Keratinocyte (primary cell): ENCODE data around the gene IWS1.

ENCODE experiments used
- CTCF ChIP-seq, 3 experiments: IDR thresholded peaks in 1 of 3; conservative IDR thresholded peaks in 1 of 3; optimal IDR thresholded peaks in 1 of 3; 2 replicates in 2 of 3; 3 replicates in 1 of 3; pipeline versions ENCODE3 to v1.5.1; 2011; ENCODE audit warnings: low read length in 3 of 3, mild to moderate bottlenecking in 3 of 3, moderate library complexity in 2 of 3, control low read depth in 1 of 3, inconsistent platforms in 1 of 3; ENCODE audit not compliant: insufficient read depth in 2 of 3; ENCODE audit errors: extremely low read depth in 1 of 3
- EZH2 ChIP-seq: IDR thresholded peaks from one replicate; pipeline ENCODE4 v1.6.1; 2012; ENCODE audit warnings: inconsistent platforms, mild to moderate bottlenecking, low read length, moderate library complexity

- TF ChIP-seq CTCF (optimal IDR thresholded peaks at IDR 0.05 in 1 of 3, IDR thresholded peaks at IDR 0.05 in 1 of 3, conservative IDR thresholded peaks at IDR 0.05 in 1 of 3; ENCODE audit: extremely low read depth in 1 of 3, insufficient read depth in 2 of 3, low read length in 3 of 3) (no peak), EZH2 (no peak)
Observed at GRCh38 chr2:127512362-127512761, 13.9 kb downstream of the IWS1 start.
